Psoas muscle (tissue), 8 donors: ENCODE data around the gene ZMIZ1. TPM values are rescaled to one million over a fixed set of nuclear protein-coding genes. Genes with fewer than 3 reads are reported as not detected.
A peak's percentile ranks its signal among the peaks of the same experiment; 100 is the strongest.

Experiments
- ATAC-seq, 4 donors: fragments of 200-7000 bp; cut with Tn5 transposase; one replicate each; pipeline ENCODE4 v1.9.1; 2020; ENCODE audit warnings: moderate library complexity in 3 of 4, mild to moderate bottlenecking in 2 of 4
- DNase-seq, 2 donors: peaks; one replicate each; pipeline ENCODE4 v3.0.0-alpha.2; 2020
- H3K27ac ChIP-seq: fragments of 200-600 bp; one replicate; pipeline ENCODE4 v1.8.0; 2022
- H3K27me3 ChIP-seq, 3 donors: fragments of 200-600 bp in 1 of 3; one replicate each; pipeline versions ENCODE4 v1.6.1 to v1.8.0; 2013 to 2022; ENCODE audit warnings: low read length in 2 of 3, mild to moderate bottlenecking in 2 of 3, moderate library complexity in 1 of 3; ENCODE audit not compliant: insufficient read depth in 3 of 3
- H3K36me3 ChIP-seq, 2 donors: fragments of 200-600 bp in 1 of 2; one replicate each; pipeline versions ENCODE4 v1.6.1 to v1.8.0; 2013 to 2022; ENCODE audit warnings: low read depth in 1 of 2, mild to moderate bottlenecking in 1 of 2, moderate library complexity in 1 of 2; ENCODE audit not compliant: insufficient read depth in 1 of 2
- H3K4me1 ChIP-seq: fragments of 200-600 bp; one replicate; pipeline ENCODE4 v1.8.0; 2022
- H3K4me3 ChIP-seq: fragments of 200-600 bp; one replicate; pipeline ENCODE4 v1.8.0; 2022; ENCODE audit warnings: mild to moderate bottlenecking
- H3K9me3 ChIP-seq: fragments of 200-600 bp; one replicate; pipeline ENCODE4 v1.8.0; 2022
- CTCF ChIP-seq: fragments of 200-600 bp; IDR thresholded peaks from one replicate; pipeline ENCODE4 v1.8.0; 2022; ENCODE audit warnings: antibody characterized with exemption
- WGBS, 3 donors: extraction: QIAGEN DNeasy Blood & Tissue Kit; methylation state at CpG; one replicate each; pipeline versions ENCODE4 v1.1.6 to v1.1.7; 2013; 5-methylcytosine and 5-hydroxymethylcytosine counted together
- intact Hi-C, 2 donors: fragments of 100-400 bp; cut with DNase I; formaldehyde crosslinking; loops; one replicate each; pipeline versions ENCODE4 v1.11.0 to v1.14.2; 2022
- polyA plus RNA-seq, 3 donors: library from polyadenylated mRNA; stranded (reverse); fragments of 200-250 nt; gene quantifications; one replicate each; pipeline ENCODE4 v1.2.3, GENCODE V29; 2013
- total RNA-seq, 4 donors: library from RNA; stranded (reverse); fragmentation: NEBNext Ultra II Directional in 2 of 4; extraction: Animal tissue kit (Norgen Biotek cat#: 25700) in 2 of 4; gene quantifications; one replicate each; pipeline versions ENCODE4 v1.2.1 to v1.2.4, GENCODE V29; 2021 to 2023
- donor health status: healthy with polysubstance abuse.
- donor health status: DM: no; HTN: no; CAD: no; lungs with moderate emphysema.
- donor health status: Bipolar disorder and iron deficiency.
- donor health status: healthy.
- donor health status: DM: yes; HTN: yes; CAD: no.
- donor health status: DM: no; HTN: no; CAD: no.
- donor health status: DM: no; HTN: no; CAD: no.
- donor health status: DM: yes; HTN: yes; CAD: no.

Gene ZMIZ1
- total and polyA plus RNA-seq, 7 donors = 10.4 to 37.6 (median 30.0) TPM

GRCh38 chr10:79028451-79029010 is 40.2 kb upstream of the ZMIZ1 start:
- Histone ChIP-seq H3K36me3 (no peaks in the 10 kb centered on the region), H3K9me3 (no peaks in the 10 kb centered on the region), H3K4me1 (peaks cover 7% of the 10 kb centered on the region), H3K27me3 (no peaks in the 10 kb centered on the region), H3K4me3 (no peak overlapping the region), H3K27ac (no peak overlapping the region)
- intact Hi-C loops = no loop called here
- 78 to 88% (median 84%) methylated on average over 5 of the region's 5 CpGs for WGBS, 3 donors
- no peak for ATAC-seq
- DNase-seq = peak; percentile 1 to 36
- TF ChIP-seq CTCF = no peak

GRCh38 chr10:79029478-79030390 is 39.0 kb upstream of the ZMIZ1 start:
- Histone ChIP-seq H3K36me3 (no peaks in the 10 kb centered on the region), H3K9me3 (no peaks in the 10 kb centered on the region), H3K4me3 (no peak overlapping the region), H3K4me1 (no peaks in the 10 kb centered on the region), H3K27me3 (no peaks in the 10 kb centered on the region), H3K27ac (no peak overlapping the region)
- peak; percentile 2 to 6 for DNase-seq
- intact Hi-C loops = no loop called here
- no peak for ATAC-seq
- no peak for TF ChIP-seq CTCF
- WGBS, 3 donors = 89 to 90% (median 89%) methylated on average over 12 of the region's 12 CpGs

- H3K36me3 ChIP-seq = no peaks in the 10 kb centered on the region
- intact Hi-C loops = no loop called here
- ATAC-seq (no peak), DNase-seq (no peak)
- no peak overlapping the region for H3K4me3 ChIP-seq
- 79 to 89% (median 80%) methylated on average over 1 of the region's 1 CpG for WGBS, 3 donors
- no peak for TF ChIP-seq CTCF
- no peaks in the 10 kb centered on the region for H3K4me1 ChIP-seq
- H3K9me3 ChIP-seq = no peaks in the 10 kb centered on the region
- no peak overlapping the region for H3K27ac ChIP-seq
- no peaks in the 10 kb centered on the region for H3K27me3 ChIP-seq
Observed at GRCh38 chr10:79030705-79031104, 38.1 kb upstream of the ZMIZ1 start.

- H3K9me3 ChIP-seq = no peaks in the 10 kb centered on the region
- H3K4me3 ChIP-seq = no peak overlapping the region
- H3K27me3 ChIP-seq = no peaks in the 10 kb centered on the region
- H3K27ac ChIP-seq = no peak overlapping the region
- intact Hi-C loops = no loop called here
- H3K4me1 ChIP-seq = no peaks in the 10 kb centered on the region
- 96 to 98% (median 96%) methylated on average over 5 of the region's 5 CpGs for WGBS, 3 donors
- ATAC-seq = no peak
- DNase-seq = no peak
- TF ChIP-seq CTCF = no peak
- no peaks in the 10 kb centered on the region for H3K36me3 ChIP-seq
Observed at GRCh38 chr10:79031723-79032122, 37.0 kb upstream of the ZMIZ1 start.
